ENCODE data around the gene PLXNA4. TPM values are rescaled to one million over a fixed set of nuclear protein-coding genes. Genes with fewer than 3 reads are reported as not detected.

Gene PLXNA4
- total RNA-seq, 4 donors from 2014 or later, result 0.31 to 0.66 (median 0.43) TPM

DNA sequence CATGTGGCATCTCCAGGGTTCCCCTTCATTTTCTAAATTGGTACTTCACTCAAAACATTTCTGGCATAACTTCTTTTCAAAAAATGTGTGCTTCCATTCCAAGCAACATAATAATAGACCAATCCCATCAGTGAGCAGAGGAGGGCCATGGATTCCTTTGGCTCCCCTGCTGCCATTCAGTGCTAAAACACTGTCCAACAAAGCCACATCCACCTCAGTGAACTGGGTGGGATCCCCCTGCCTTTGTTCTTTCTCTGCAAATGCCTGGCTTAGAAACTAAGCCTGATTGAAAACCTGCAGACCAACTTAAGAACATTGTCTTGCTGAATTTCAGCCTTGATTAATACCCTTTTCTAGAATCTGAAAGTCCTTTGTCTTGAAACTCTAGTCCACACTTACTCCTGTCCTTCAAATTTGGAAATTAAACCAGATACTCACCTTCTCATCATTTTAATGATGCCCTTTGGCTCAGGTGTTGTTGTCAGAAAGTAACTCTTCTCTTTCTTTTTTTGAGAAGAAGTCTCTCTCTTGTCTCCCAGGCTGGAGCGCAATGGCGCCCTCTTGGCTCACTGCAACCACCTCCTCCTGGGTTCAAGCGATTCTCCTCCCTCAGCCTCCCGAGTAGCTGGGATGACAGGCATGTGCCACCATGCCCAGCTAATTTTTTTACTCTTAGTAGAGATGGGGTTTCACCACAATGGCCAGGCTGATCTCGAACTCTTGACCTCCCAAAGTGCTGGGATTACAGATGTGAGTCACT is 132.3 kb downstream of the PLXNA4 start:
- H3K27me3 ChIP-seq, result no peaks in the 10 kb centered on the region
- no peaks in the 10 kb centered on the region for H3K9me3 ChIP-seq
- no peaks in the 10 kb centered on the region for H3K36me3 ChIP-seq
- TF ChIP-seq POLR2A (IDR thresholded peaks at IDR 0.05), result no peak
- intact Hi-C loops (cut with DNase I; ENCODE audit: low total_unique reads) (no loop called here), in situ Hi-C loops (cut with MboI; ENCODE audit: low sequenced_read_pairs in 4 of 4) (no loop called here)
- no peak overlapping the region for H3K27ac ChIP-seq
- no peaks in the 10 kb centered on the region for H3K4me1 ChIP-seq
- H3K4me3 ChIP-seq, result no peak overlapping the region
- DNase-seq (no peak), ATAC-seq (no peak)

GRCh38 chr7:132441935-132442334 is 134.3 kb downstream of the PLXNA4 start:
- Histone ChIP-seq H3K4me1 (no peaks in the 10 kb centered on the region), H3K27me3 (no peaks in the 10 kb centered on the region), H3K27ac (no peak overlapping the region), H3K4me3 (no peak overlapping the region), H3K9me3 (no peaks in the 10 kb centered on the region), H3K36me3 (no peaks in the 10 kb centered on the region)
- no peak for ATAC-seq
- no peak for DNase-seq
- intact Hi-C loops (cut with DNase I; ENCODE audit: low total_unique reads) (no loop called here), in situ Hi-C loops (cut with MboI; ENCODE audit: low sequenced_read_pairs in 4 of 4) (no loop called here)
- TF ChIP-seq, protein P1, sequence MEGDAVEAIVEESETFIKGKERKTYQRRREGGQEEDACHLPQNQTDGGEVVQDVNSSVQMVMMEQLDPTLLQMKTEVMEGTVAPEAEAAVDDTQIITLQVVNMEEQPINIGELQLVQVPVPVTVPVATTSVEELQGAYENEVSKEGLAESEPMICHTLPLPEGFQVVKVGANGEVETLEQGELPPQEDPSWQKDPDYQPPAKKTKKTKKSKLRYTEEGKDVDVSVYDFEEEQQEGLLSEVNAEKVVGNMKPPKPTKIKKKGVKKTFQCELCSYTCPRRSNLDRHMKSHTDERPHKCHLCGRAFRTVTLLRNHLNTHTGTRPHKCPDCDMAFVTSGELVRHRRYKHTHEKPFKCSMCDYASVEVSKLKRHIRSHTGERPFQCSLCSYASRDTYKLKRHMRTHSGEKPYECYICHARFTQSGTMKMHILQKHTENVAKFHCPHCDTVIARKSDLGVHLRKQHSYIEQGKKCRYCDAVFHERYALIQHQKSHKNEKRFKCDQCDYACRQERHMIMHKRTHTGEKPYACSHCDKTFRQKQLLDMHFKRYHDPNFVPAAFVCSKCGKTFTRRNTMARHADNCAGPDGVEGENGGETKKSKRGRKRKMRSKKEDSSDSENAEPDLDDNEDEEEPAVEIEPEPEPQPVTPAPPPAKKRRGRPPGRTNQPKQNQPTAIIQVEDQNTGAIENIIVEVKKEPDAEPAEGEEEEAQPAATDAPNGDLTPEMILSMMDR (IDR thresholded peaks at IDR 0.05 in 4 of 5, conservative IDR thresholded peaks at IDR 0.05 in 1 of 5), result no peak
- no peak for TF ChIP-seq POLR2A (IDR thresholded peaks at IDR 0.05)

GRCh38 chr7:132440151-132440550 is 136.1 kb downstream of the PLXNA4 start:
- Histone ChIP-seq H3K36me3 (no peaks in the 10 kb centered on the region), H3K9me3 (no peaks in the 10 kb centered on the region), H3K27me3 (peaks cover 0 to 3% (median 0%) of the 10 kb centered on the region in 3 donors), H3K4me1 (no peaks in the 10 kb centered on the region), H3K4me3 (no peak overlapping the region), H3K27ac (no peak overlapping the region)
- intact Hi-C loops (cut with DNase I; ENCODE audit: low total_unique reads) (no loop called here), in situ Hi-C loops (cut with MboI; ENCODE audit: low sequenced_read_pairs in 4 of 4) (no loop called here)
- no peak for ATAC-seq
- DNase-seq, result no peak
- TF ChIP-seq, protein P1 (IDR thresholded peaks at IDR 0.05 in 4 of 5, conservative IDR thresholded peaks at IDR 0.05 in 1 of 5), result no peak
- no peak for TF ChIP-seq POLR2A (IDR thresholded peaks at IDR 0.05)

GRCh38 chr7:132438926-132439325 is 137.3 kb downstream of the PLXNA4 start:
- intact Hi-C loops (cut with DNase I; ENCODE audit: low total_unique reads), result no loop called here

DNA sequence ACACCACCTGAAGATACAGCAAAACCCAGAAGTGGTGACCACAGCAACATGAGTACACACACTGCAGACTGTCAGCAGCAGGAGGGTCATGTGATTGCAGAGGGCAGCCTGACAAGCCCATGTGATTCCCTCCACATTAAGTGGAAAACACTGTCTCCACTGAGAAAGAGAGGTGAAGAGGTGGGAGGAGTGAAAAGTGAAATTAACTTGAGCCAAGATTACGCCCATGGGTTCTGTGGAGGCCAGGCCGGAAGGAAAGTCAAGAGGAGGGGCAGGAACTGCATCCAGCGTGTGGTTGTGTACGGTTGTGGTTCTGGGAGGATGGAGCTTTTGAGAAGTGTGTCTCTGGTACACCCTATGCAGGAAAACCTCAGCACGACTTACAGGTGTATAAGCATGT is 138.5 kb downstream of the PLXNA4 start:
- intact Hi-C loops (cut with DNase I; ENCODE audit: low total_unique reads), result no loop called here
- no peaks in the 10 kb centered on the region for H3K4me1 ChIP-seq
- peaks cover 0 to 6% (median 0%) of the 10 kb centered on the region in 3 donors for H3K27me3 ChIP-seq
- ATAC-seq (no peak), DNase-seq (no peak)
- no peak overlapping the region for H3K27ac ChIP-seq
- no peaks in the 10 kb centered on the region for H3K9me3 ChIP-seq
- H3K36me3 ChIP-seq, result no peaks in the 10 kb centered on the region
- TF ChIP-seq, protein P1 (IDR thresholded peaks at IDR 0.05 in 4 of 5, conservative IDR thresholded peaks at IDR 0.05 in 1 of 5), result no peak
- TF ChIP-seq POLR2A (IDR thresholded peaks at IDR 0.05), result no peak
- H3K4me3 ChIP-seq, result no peak overlapping the region
- in situ Hi-C loops (cut with MboI; ENCODE audit: low sequenced_read_pairs in 4 of 4), result no loop called here

More at GRCh38 chr7:132438926-132439325, 137.3 kb downstream of the PLXNA4 start:
- TF ChIP-seq, protein P1 (IDR thresholded peaks at IDR 0.05 in 4 of 5, conservative IDR thresholded peaks at IDR 0.05 in 1 of 5), result no peak
- no peak for TF ChIP-seq POLR2A (IDR thresholded peaks at IDR 0.05)
- in situ Hi-C loops (cut with MboI; ENCODE audit: low sequenced_read_pairs in 4 of 4), result no loop called here
- H3K36me3 ChIP-seq, result no peaks in the 10 kb centered on the region
- no peak for ATAC-seq
- H3K4me3 ChIP-seq, result no peak overlapping the region
- no peak overlapping the region for H3K27ac ChIP-seq
- no peak for DNase-seq
- peaks cover 0 to 6% (median 0%) of the 10 kb centered on the region in 3 donors for H3K27me3 ChIP-seq
- no peaks in the 10 kb centered on the region for H3K4me1 ChIP-seq
- no peaks in the 10 kb centered on the region for H3K9me3 ChIP-seq
